GM23248 (cell line): ENCODE data around the gene SBF2. TPM values are rescaled to one million over a fixed set of nuclear protein-coding genes. Genes with fewer than 3 reads are reported as not detected.
"Not testable (repeated sequence)": the region's sequence is repeated elsewhere in the genome, so short reads cannot be mapped to it uniquely, and the experiment has no call there.

ENCODE experiments used
- DNase-seq: peaks from one replicate; pipeline ENCODE4 v3.0.0-alpha.2; 2015
- H2AFZ ChIP-seq: fragments of 200-600 bp; sonication (generic); 2 replicates; pipeline ENCODE4 v1.6.1; 2016; ENCODE audit warnings: antibody characterized with exemption
- H3F3A ChIP-seq: fragments of 200-600 bp; sonication (generic); 2 replicates; pipeline ENCODE4 v1.6.1; 2016; ENCODE audit warnings: mild to moderate bottlenecking, antibody characterized with exemption, mixed run types; ENCODE audit not compliant: insufficient read depth
- H3K27ac ChIP-seq: fragments of 200-600 bp; sonication (generic); 2 replicates; pipeline ENCODE4 v1.5.1; 2016; ENCODE audit warnings: mild to moderate bottlenecking
- H3K27me3 ChIP-seq: fragments of 200-600 bp; sonication (generic); replicated peaks from 2 replicates; pipeline ENCODE4 v1.6.1; 2016; ENCODE audit warnings: mild to moderate bottlenecking; ENCODE audit not compliant: insufficient read depth
- H3K36me3 ChIP-seq: fragments of 200-600 bp; sonication (generic); 2 replicates; pipeline ENCODE4 v1.6.1; 2016; ENCODE audit warnings: low read depth, mild to moderate bottlenecking
- H3K4me1 ChIP-seq: fragments of 200-600 bp; sonication (generic); 2 replicates; pipeline ENCODE4 v1.6.1; 2016; ENCODE audit warnings: mild to moderate bottlenecking; ENCODE audit not compliant: insufficient read depth
- H3K4me2 ChIP-seq: fragments of 200-600 bp; sonication (generic); one replicate; pipeline ENCODE4 v1.6.1; 2016; ENCODE audit warnings: mild to moderate bottlenecking; ENCODE audit not compliant: unreplicated experiment
- H3K4me3 ChIP-seq: fragments of 200-600 bp; sonication (generic); 2 replicates; pipeline ENCODE4 v1.5.1; 2016; ENCODE audit warnings: mild to moderate bottlenecking
- H3K79me2 ChIP-seq: fragments of 200-600 bp; sonication (generic); 2 replicates; pipeline ENCODE4 v1.6.1; 2016; ENCODE audit warnings: mild to moderate bottlenecking; ENCODE audit not compliant: insufficient read depth
- H3K9ac ChIP-seq: fragments of 200-600 bp; sonication (generic); 2 replicates; pipeline ENCODE4 v1.6.1; 2016; ENCODE audit warnings: mild to moderate bottlenecking
- H3K9me2 ChIP-seq: fragments of 200-600 bp; sonication (generic); 2 replicates; pipeline ENCODE4 v1.6.1; 2016; ENCODE audit warnings: mixed run types, mild to moderate bottlenecking, moderate library complexity; ENCODE audit not compliant: insufficient read depth
- H3K9me3 ChIP-seq: fragments of 200-600 bp; sonication (generic); one replicate; pipeline ENCODE4 v1.6.1; 2017; ENCODE audit warnings: low read depth
- H4K20me1 ChIP-seq: fragments of 200-600 bp; sonication (generic); 2 replicates; pipeline ENCODE4 v1.6.0; 2016; ENCODE audit not compliant: insufficient read depth
- EZH2 ChIP-seq: fragments of 200-600 bp; sonication (generic); IDR thresholded peaks from 2 replicates; pipeline ENCODE4 v1.6.1; 2018; ENCODE audit warnings: antibody characterized with exemption, mild to moderate bottlenecking; ENCODE audit not compliant: insufficient read depth, poor library complexity, severe bottlenecking
- EZH2phosphoT487 ChIP-seq: fragments of 200-600 bp; sonication (generic); IDR thresholded peaks from 2 replicates; pipeline ENCODE4 v1.6.1; 2018; ENCODE audit warnings: antibody characterized with exemption, moderate library complexity, mild to moderate bottlenecking, low read depth; ENCODE audit not compliant: insufficient read depth
- WGBS, 2 experiments: methylation state at CpG; one replicate each; pipeline ENCODE4 v1.1.6; 2015 to 2017; ENCODE audit warnings: low lambda C conversion rate in 2 of 2, low coverage in 1 of 2; ENCODE audit errors: missing lambda C conversion rate in 2 of 2; 5-methylcytosine and 5-hydroxymethylcytosine counted together
- in situ Hi-C: fragments of 300-500 bp; cut with MboI; formaldehyde crosslinking; loops from 2 replicates; pipeline ENCODE4 v1.15.0; 2020
- polyA plus RNA-seq: library from polyadenylated mRNA; unstranded; fragments of >200 nt; fragmentation: Nextera tagmentation; extraction: Ambion mirVana; gene quantifications from 2 replicates; pipeline ENCODE4 v1.2.1, GENCODE V29; 2016
- total RNA-seq: library from RNA; depleted of rRNA; stranded (reverse); fragments of >200 nt; shearing (Covaris generic); gene quantifications from 2 replicates; pipeline ENCODE4 v1.2.3, GENCODE V29; 2014

The SBF2 gene
- total and polyA plus RNA-seq, 2 experiments from 2014 or later, result 21.9 to 32.7 TPM

DNA sequence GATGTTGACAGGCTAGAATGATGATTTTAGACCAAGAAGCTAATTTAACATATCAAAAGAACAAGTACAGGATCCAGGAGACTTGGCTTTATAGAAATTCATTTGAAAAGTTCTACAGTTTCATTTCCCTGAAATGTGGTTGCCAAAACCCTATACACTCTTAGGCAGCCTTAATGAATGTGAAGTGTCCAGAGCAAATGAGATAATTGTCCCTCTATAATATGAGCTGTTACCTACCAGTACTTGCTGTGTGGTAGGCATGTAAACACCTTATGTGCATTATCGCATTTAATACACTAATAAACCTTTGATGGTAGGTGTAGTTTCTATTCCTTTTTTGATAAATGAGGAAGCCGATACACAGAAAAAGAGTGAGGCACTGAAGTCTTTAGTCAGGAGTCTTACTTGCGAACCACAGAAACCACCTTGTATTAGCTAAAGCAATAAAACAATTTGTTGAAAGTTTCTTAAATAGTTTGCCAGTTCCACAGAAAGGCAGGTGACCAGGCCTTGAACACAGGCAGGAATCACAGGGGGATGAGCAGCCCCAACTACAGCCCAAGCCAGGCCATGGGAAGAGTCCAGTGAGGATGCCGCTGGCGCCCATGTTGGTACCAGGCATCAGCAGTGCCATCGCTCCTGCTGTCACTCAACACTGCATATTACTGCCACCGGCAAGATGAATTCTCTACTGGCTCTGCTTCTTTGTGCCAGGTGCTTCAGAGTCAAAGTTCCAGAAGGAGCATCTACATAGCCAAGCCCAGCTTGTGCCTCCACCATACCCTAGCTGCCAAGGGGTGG is 548.4 kb downstream of the SBF2 start:
- no peak overlapping the region for H2AFZ ChIP-seq
- WGBS, 2 experiments, result 93% methylated on average over 7 of the region's 7 CpGs
- TF ChIP-seq EZH2phosphoT487, result no peak
- TF ChIP-seq EZH2, result no peak
- no peak for DNase-seq
- peaks cover 25% of the 10 kb centered on the region for H3K36me3 ChIP-seq
- H4K20me1 ChIP-seq, result no peaks in the 10 kb centered on the region
- no peaks in the 10 kb centered on the region for H3K27me3 ChIP-seq
- no peak overlapping the region for H3K27ac ChIP-seq
- peaks cover 5% of the 10 kb centered on the region for H3K4me1 ChIP-seq
- H3K9ac ChIP-seq, result no peak overlapping the region
- H3K9me2 ChIP-seq, result no peaks in the 10 kb centered on the region
- H3K4me2 ChIP-seq, result no peak overlapping the region
- no peak overlapping the region for H3K4me3 ChIP-seq
- peaks cover 18% of the 10 kb centered on the region for H3K79me2 ChIP-seq
- peaks cover 17% of the 10 kb centered on the region for H3F3A ChIP-seq
- in situ Hi-C loops, result no loop called here
- no peaks in the 10 kb centered on the region for H3K9me3 ChIP-seq

DNA sequence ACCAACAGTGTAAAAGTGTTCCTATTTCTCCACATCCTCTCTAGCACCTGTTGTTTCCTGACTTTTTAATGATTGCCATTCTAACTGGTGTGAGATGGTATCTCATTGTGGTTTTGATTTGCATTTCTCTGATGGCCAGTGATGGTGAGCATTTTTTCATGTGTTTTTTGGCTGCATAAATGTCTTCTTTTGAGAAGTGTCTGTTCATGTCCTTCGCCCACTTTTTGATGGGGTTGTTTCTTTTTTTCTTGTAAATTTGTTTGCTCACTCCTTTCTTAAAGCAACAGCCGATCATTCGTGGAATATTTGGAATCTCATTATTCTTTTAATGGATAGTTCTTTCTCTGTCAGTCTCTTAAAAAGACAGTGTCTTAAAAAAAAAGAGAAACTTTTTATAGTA is 550.5 kb downstream of the SBF2 start:
- H3F3A ChIP-seq, H3K9me2 ChIP-seq, H2AFZ ChIP-seq, H3K4me3 ChIP-seq, H3K27ac ChIP-seq, H3K4me1 ChIP-seq, H3K9ac ChIP-seq, in situ Hi-C loops, H3K27me3 ChIP-seq, DNase-seq, H3K4me2 ChIP-seq, H3K9me3 ChIP-seq, H4K20me1 ChIP-seq: not testable (repeated sequence)
- peaks cover 40% of the 10 kb centered on the region for H3K36me3 ChIP-seq
- WGBS, 2 experiments, result 88 to 89% methylated on average over 3 of the region's 3 CpGs
- H3K79me2 ChIP-seq, result peaks cover 27% of the 10 kb centered on the region

DNA sequence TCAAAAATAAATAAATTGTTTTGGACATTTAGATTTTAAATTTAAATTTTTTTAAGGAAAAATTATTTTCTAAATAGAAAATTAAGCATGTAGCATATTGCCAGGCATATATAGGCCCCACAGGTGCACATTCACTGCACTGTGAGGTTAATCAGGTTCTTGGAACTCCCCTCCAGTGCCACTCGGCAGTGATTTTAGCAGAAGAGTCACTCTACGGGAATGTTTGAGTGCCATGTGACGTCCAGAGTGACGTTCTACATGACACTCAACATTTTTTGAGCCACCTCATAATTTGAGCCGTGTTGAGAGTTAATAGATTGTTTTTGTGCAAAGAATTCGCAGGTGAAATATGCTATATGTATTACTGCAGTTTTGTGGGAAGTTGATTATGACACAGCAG is 552.8 kb downstream of the SBF2 start:
- Histone ChIP-seq H3K27ac (no peak overlapping the region), H3F3A (no peaks in the 10 kb centered on the region), H3K9me3 (no peaks in the 10 kb centered on the region), H3K36me3 (peaks cover 46% of the 10 kb centered on the region), H3K4me1 (no peaks in the 10 kb centered on the region), H3K9me2 (no peaks in the 10 kb centered on the region), H3K9ac (no peak overlapping the region), H3K27me3 (no peaks in the 10 kb centered on the region), H4K20me1 (no peaks in the 10 kb centered on the region), H3K4me2 (no peak overlapping the region), H2AFZ (no peak overlapping the region), H3K4me3 (no peak overlapping the region), H3K79me2 (peaks cover 22% of the 10 kb centered on the region)
- 90 to 95% methylated on average over 6 of the region's 6 CpGs for WGBS, 2 experiments
- no peak for DNase-seq
- no peak for TF ChIP-seq EZH2
- TF ChIP-seq EZH2phosphoT487, result no peak
- in situ Hi-C loops, result no loop called here

DNA sequence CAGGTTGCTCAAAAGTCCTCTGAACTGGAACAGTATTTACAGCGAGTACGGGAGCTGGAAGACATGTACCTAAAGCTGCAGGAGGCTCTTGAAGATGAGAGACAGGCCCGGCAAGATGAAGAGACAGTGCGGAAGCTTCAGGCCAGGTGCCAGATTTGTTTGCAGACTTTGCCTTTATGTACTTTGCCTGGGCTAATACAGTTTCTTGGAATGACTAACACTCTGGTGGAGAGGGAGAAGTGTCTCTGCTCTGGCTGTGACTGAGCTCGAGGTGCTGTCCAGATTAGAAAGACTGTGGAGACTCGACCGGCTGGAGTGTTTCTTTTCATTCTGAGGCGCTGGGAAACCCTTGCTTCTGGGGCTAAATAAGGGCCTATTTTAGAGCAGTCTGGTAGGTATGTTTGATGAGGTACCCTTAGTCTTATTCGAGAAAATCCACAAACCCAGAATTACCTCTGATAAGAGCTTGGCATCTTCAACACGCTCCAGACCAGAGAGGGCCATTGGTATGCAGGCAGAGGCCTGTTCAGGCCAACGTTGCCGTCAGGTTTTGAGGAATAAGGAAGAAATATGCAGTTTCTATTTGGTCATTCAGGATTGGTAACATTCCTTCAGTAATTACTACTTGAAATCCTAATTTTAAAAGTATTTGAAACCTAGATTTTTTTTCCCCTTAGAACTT is 553.7 kb downstream of the SBF2 start:
- no peaks in the 10 kb centered on the region for H3K9me2 ChIP-seq
- H3K27ac ChIP-seq, result no peak overlapping the region
- H3K36me3 ChIP-seq, result peaks cover 53% of the 10 kb centered on the region
- WGBS, 2 experiments, result 91 to 92% methylated on average over 12 of the region's 12 CpGs
- H3F3A ChIP-seq, result no peaks in the 10 kb centered on the region
- H4K20me1 ChIP-seq, result no peaks in the 10 kb centered on the region
- H2AFZ ChIP-seq, result no peak overlapping the region
- no peak overlapping the region for H3K4me2 ChIP-seq
- TF ChIP-seq EZH2 (no peak), EZH2phosphoT487 (no peak)
- H3K4me3 ChIP-seq, result no peak overlapping the region
- no peak overlapping the region for H3K9ac ChIP-seq
- in situ Hi-C loops, result no loop called here
- peaks cover 27% of the 10 kb centered on the region for H3K79me2 ChIP-seq
- no peaks in the 10 kb centered on the region for H3K4me1 ChIP-seq
- no peak for DNase-seq
- no peaks in the 10 kb centered on the region for H3K27me3 ChIP-seq
- no peaks in the 10 kb centered on the region for H3K9me3 ChIP-seq
